Upper lobe of left lung (tissue), 6 donors: Measurements from ENCODE around the gene F7. TPM values are rescaled to one million over a fixed set of nuclear protein-coding genes. Genes with fewer than 3 reads are reported as not detected.

ENCODE experiments used
- ATAC-seq, 2 donors: fragments of 200-7000 bp; cut with Tn5 transposase; one replicate each; pipeline ENCODE4 v1.9.1; 2022; ENCODE audit warnings: mild to moderate bottlenecking in 2 of 2, moderate library complexity in 2 of 2; ENCODE audit not compliant: low FRiP score in 2 of 2
- DNase-seq, 2 donors: peaks; one replicate each; pipeline ENCODE4 v3.0.0-alpha.2; 2019 to 2020
- H3K27ac ChIP-seq, 4 donors: fragments of 200-600 bp; sonication (generic); one replicate each; pipeline ENCODE4 v1.5.1; 2016 to 2019
- H3K27me3 ChIP-seq, 4 donors: fragments of 200-600 bp; sonication (generic); one replicate each; pipeline ENCODE4 v1.5.1; 2017 to 2019
- H3K36me3 ChIP-seq, 4 donors: fragments of 200-600 bp; sonication (generic); one replicate each; pipeline ENCODE4 v1.5.1; 2016 to 2019
- H3K4me1 ChIP-seq, 4 donors: fragments of 200-600 bp; sonication (generic); one replicate each; pipeline ENCODE4 v1.5.1; 2018 to 2019
- H3K4me3 ChIP-seq, 4 donors: fragments of 200-600 bp; sonication (generic); one replicate each; pipeline ENCODE4 v1.5.1; 2017 to 2019; ENCODE audit warnings: mild to moderate bottlenecking in 2 of 4, moderate library complexity in 1 of 4
- H3K9me3 ChIP-seq, 4 donors: fragments of 200-600 bp; sonication (generic); one replicate each; pipeline ENCODE4 v1.5.1; 2018 to 2019
- EP300 ChIP-seq, 4 donors: sonication (generic); formaldehyde crosslinking; IDR thresholded peaks; one replicate each; pipeline ENCODE4 v1.5.1; 2017; ENCODE audit warnings: antibody characterized with exemption in 4 of 4, control low read depth in 2 of 4
- POLR2A ChIP-seq, 4 donors: fragments of 450-650 bp; IDR thresholded peaks; one replicate each; pipeline ENCODE4 v1.5.1; 2016 to 2017; ENCODE audit warnings: antibody characterized with exemption in 4 of 4, mild to moderate bottlenecking in 2 of 4
- POLR2AphosphoS5 ChIP-seq, 2 donors: sonication (generic); formaldehyde crosslinking; IDR thresholded peaks; one replicate each; pipeline ENCODE4 v1.5.1; 2017; ENCODE audit warnings: antibody characterized with exemption in 2 of 2
- WGBS, 2 donors: methylation state at CpG; one replicate each; pipeline ENCODE4 v1.1.5; 2017 to 2018; 5-methylcytosine and 5-hydroxymethylcytosine counted together
- total RNA-seq, 6 donors: library from RNA; depleted of rRNA in 4 of 6; stranded (reverse); fragments of >200 nt in 4 of 6; gene quantifications; one replicate each; pipeline versions ENCODE4 v1.1.0 to v1.2.1, GENCODE V29; 2016 to 2021
- TF ChIP-seq, protein P1 (sequence below), 6 experiments: fragments of 450-650 bp in 4 of 6; fragments of 200-600 bp in 2 of 6; sonication (generic) in 2 of 6; IDR thresholded peaks; one replicate each; pipeline ENCODE4 v1.5.1; 2016 to 2019; ENCODE audit warnings: antibody characterized with exemption in 6 of 6
- donor health status: DM: no; HTN: no; CAD: no; lungs with moderate emphysema.
- donor health status: DM: no; HTN: yes; CAD: no; lungs with severe emphysema.

Gene F7
- total RNA-seq, 6 donors from 2014 or later: 0.20 TPM; not detected in 5

DNA sequence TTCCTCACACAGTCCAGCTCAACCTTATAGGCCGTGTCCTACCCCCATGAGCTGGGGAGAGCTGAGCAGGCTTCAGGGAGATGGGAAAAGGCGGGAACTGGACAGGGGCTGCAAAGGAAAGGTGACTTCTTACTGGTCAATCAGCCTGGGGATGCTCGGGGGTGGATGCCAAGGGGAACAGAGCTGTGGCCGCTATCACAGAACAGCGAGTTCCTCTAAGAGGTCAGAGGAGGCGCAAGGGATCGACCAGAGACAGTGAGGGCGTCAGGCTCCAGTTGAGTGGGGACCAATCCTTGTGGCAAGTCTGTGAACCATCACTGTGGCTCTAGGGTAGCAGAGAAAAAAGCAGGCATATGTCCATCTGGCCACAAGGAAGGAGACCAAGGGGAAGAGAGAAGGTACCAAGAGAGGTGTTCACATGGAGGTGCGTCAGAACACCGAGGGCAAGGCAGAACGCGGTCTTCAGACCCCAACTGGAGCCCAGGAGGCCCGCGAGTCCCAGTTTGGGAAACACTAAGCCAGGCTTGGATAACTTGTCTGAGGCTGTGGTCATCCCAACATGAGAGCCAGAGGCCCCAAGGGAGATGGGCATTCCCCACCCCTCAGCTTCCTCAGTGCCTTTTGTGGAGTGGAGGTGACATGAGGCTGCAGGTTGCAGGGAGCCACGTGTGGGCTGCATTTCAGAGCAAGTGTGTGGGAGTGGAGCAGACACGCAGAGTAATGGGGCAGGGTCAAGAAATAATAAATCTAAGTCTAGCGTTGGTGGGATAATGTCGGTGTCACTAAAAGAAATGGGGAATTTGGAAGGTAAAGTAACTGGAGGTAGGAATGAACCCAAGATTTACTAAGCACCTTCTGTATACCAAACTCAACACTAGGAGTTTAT is 20.9 kb downstream of the F7 start:
- Histone ChIP-seq H3K27me3 (peaks cover 0 to 7% (median 2%) of the 10 kb centered on the region in 4 donors), H3K27ac (no peak overlapping the region), H3K9me3 (no peaks in the 10 kb centered on the region), H3K36me3 (no peaks in the 10 kb centered on the region), H3K4me3 (no peak overlapping the region), H3K4me1 (peaks cover 0 to 7% (median 3%) of the 10 kb centered on the region in 4 donors)
- peak in 1 of 2 donors; percentile 10 for DNase-seq
- no peak for ATAC-seq
- WGBS, 2 donors: 89 to 91% methylated on average over 18 of the region's 18 CpGs
- TF ChIP-seq POLR2A (IDR thresholded peaks at IDR 0.05) (no peak), POLR2AphosphoS5 (IDR thresholded peaks at IDR 0.05) (no peak), EP300 (IDR thresholded peaks at IDR 0.05) (no peak)
- TF ChIP-seq, protein P1, sequence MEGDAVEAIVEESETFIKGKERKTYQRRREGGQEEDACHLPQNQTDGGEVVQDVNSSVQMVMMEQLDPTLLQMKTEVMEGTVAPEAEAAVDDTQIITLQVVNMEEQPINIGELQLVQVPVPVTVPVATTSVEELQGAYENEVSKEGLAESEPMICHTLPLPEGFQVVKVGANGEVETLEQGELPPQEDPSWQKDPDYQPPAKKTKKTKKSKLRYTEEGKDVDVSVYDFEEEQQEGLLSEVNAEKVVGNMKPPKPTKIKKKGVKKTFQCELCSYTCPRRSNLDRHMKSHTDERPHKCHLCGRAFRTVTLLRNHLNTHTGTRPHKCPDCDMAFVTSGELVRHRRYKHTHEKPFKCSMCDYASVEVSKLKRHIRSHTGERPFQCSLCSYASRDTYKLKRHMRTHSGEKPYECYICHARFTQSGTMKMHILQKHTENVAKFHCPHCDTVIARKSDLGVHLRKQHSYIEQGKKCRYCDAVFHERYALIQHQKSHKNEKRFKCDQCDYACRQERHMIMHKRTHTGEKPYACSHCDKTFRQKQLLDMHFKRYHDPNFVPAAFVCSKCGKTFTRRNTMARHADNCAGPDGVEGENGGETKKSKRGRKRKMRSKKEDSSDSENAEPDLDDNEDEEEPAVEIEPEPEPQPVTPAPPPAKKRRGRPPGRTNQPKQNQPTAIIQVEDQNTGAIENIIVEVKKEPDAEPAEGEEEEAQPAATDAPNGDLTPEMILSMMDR (IDR thresholded peaks at IDR 0.05): no peak

DNA sequence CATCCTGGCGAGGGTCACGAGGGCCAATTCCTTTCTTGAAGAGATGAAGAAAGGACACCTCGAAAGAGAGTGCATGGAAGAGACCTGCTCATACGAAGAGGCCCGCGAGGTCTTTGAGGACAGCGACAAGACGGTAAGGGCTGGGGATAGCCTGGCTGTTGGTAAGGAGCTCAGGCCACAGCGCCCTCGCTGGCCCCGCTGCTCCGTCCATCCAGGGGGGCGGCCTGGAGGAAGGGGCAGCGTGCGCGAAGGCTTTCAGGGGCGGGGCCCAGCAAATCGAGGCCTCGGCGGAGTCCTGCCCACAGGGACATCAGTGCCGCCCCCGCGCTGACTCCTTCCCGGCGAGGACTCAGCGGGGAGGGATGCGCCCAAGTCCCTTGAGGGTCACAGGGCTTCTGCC is 23.9 kb downstream of the F7 start:
- TF ChIP-seq POLR2AphosphoS5 (IDR thresholded peaks at IDR 0.05): no peak
- TF ChIP-seq POLR2A (IDR thresholded peaks at IDR 0.05): no peak
- no peak for TF ChIP-seq EP300 (IDR thresholded peaks at IDR 0.05)
- TF ChIP-seq, protein P1 (IDR thresholded peaks at IDR 0.05): no peak
- DNase-seq (peak in 1 of 2 donors; percentile 66), ATAC-seq (peak in 1 of 2 donors; percentile 16)
- Histone ChIP-seq H3K4me1 (peaks cover 0 to 7% (median 3%) of the 10 kb centered on the region in 4 donors), H3K9me3 (no peaks in the 10 kb centered on the region), H3K27ac (no peak overlapping the region), H3K4me3 (peak overlapping the region in 2 of 4 donors; percentile 20 to 28), H3K27me3 (peaks cover 0 to 7% (median 2%) of the 10 kb centered on the region in 4 donors), H3K36me3 (no peaks in the 10 kb centered on the region)
- WGBS, 2 donors: 73 to 85% methylated on average over 18 to 27 of the region's 27 CpGs

DNA sequence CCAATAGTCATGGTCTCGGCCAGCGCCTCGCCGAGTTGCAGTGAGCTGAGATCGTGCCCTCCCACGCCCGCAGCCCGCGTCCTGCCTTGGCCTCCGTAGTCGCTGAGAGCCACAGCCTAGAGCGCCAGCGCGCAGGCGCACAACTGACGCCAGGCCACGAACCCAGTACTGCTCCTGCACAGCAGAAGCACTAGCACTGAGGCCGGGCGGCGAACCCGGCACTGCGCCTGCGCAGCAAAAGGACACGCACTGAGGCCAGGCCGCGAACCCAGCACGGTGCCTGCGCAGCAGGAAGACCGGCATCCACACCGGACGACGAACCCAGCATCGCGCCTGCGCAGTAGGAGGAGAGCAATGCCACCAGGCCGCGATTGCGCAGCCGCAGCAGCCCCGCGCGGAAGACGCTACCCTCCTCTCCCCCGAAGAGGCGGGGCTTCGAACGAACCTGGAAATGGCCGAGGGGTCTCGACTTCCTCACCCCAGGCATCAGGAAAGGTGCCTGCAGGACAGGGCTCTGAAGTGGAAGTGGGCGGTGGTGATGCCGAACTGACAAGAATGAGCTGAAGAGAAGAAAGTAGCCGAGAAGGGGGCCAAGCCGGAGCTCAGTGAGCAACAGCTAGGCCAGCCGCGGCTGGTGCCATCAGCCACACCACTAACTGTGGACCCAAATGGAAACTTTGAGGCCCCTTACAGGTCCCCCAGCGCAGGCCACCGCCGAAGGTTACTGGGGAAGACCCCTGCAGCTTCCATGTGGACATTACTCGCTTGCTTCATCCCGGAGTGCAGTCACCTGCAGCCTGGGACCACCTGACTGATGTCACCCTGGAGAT is 24.5 kb downstream of the F7 start:
- WGBS, 2 donors: 45 to 81% methylated on average over 16 to 49 of the region's 60 CpGs
- TF ChIP-seq, protein P1 (IDR thresholded peaks at IDR 0.05): no peak
- TF ChIP-seq POLR2A (IDR thresholded peaks at IDR 0.05): no peak
- no peak for TF ChIP-seq EP300 (IDR thresholded peaks at IDR 0.05)
- TF ChIP-seq POLR2AphosphoS5 (IDR thresholded peaks at IDR 0.05): no peak
- H3K27ac ChIP-seq: no peak overlapping the region
- no peaks in the 10 kb centered on the region for H3K36me3 ChIP-seq
- peaks cover 0 to 7% (median 3%) of the 10 kb centered on the region in 4 donors for H3K4me1 ChIP-seq
- no peaks in the 10 kb centered on the region for H3K9me3 ChIP-seq
- H3K27me3 ChIP-seq: peaks cover 0 to 7% (median 2%) of the 10 kb centered on the region in 4 donors
- ATAC-seq (peak in 1 of 2 donors; percentile 61), DNase-seq (peak; percentile 12 to 85)
- peak overlapping the region in 3 of 4 donors; percentile 20 to 32 (median 28) for H3K4me3 ChIP-seq

DNA sequence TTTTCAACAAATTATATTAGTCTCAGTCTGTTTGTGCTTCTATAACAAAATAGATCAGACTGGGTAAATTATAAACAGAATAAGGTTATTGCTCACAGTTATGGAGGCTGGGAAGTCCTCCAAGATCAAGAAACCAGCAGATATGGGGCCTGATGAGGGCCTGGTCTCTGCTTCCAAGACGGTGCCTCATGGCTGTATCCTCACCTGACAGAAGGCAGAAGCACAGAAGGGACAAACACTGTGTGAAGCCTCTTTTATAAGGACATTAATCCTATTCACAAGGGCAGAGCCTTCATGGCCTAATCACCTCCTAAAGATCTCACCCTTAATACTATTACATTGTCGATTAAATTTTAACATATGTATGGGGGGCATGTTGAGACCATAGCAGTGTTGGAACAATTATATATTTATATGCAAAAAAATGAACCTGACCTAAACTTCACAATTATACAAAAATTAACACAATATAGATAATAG is 29.7 kb downstream of the F7 start:
- no peak for DNase-seq
- no peak overlapping the region for H3K27ac ChIP-seq
- no peaks in the 10 kb centered on the region for H3K27me3 ChIP-seq
- TF ChIP-seq, protein P1 (IDR thresholded peaks at IDR 0.05): no peak
- TF ChIP-seq EP300 (IDR thresholded peaks at IDR 0.05) (no peak), POLR2A (IDR thresholded peaks at IDR 0.05) (no peak), POLR2AphosphoS5 (IDR thresholded peaks at IDR 0.05) (no peak)
- WGBS, 2 donors: 85% methylated on average over 2 of the region's 2 CpGs
- no peaks in the 10 kb centered on the region for H3K36me3 ChIP-seq
- no peaks in the 10 kb centered on the region for H3K9me3 ChIP-seq
- H3K4me3 ChIP-seq: no peak overlapping the region
- H3K4me1 ChIP-seq: no peaks in the 10 kb centered on the region
- no peak for ATAC-seq
